HEK293 (cell line): Measurements from ENCODE around the gene GNG7.

Source experiments
- CTCF ChIA-PET: fragments of 350-600 bp; formaldehyde crosslinking; extraction: SDS; loops from one replicate; lab custom pipeline; 2021; ENCODE audit warnings: antibody characterized with exemption; lab: Yijun Ruan, JAX
- POLR2A ChIA-PET: fragments of 300-600 bp; formaldehyde crosslinking; extraction: SDS; loops from one replicate; lab custom pipeline; 2020; ENCODE audit warnings: antibody characterized with exemption, inconsistent platforms; lab: Yijun Ruan, JAX
- H3K27ac ChIP-seq: fragments of 200-500 bp; sonication (Bioruptor generic); 2 replicates; pipeline ENCODE4 v1.5.1; 2014; ENCODE audit warnings: low read depth, low read length, control low read depth, inconsistent platforms; ENCODE audit errors: extremely low read depth
- H3K36me3 ChIP-seq, 2 experiments: fragments of 200-500 bp in 1 of 2; sonication (Bioruptor generic) in 1 of 2; 1 replicate in 1 of 2; 2 replicates in 1 of 2; pipeline ENCODE4 v1.5.1; 2014 to 2017; ENCODE audit warnings: inconsistent platforms in 2 of 2, low read length in 2 of 2; ENCODE audit not compliant: control insufficient read depth in 2 of 2, insufficient read depth in 1 of 2
- H3K4me1 ChIP-seq: fragments of 200-500 bp; sonication (Bioruptor generic); 2 replicates; pipeline ENCODE4 v1.5.1; 2014; ENCODE audit warnings: mild to moderate bottlenecking, low read length, inconsistent platforms; ENCODE audit not compliant: control insufficient read depth, insufficient read depth
- H3K4me3 ChIP-seq: 2 replicates; pipeline ENCODE4 v1.5.1; 2011; ENCODE audit warnings: low read depth, mild to moderate bottlenecking, control low read depth, low read length, moderate library complexity
- H3K9me3 ChIP-seq: fragments of 200-500 bp; sonication (Bioruptor generic); 2 replicates; pipeline ENCODE4 v1.5.1; 2014; ENCODE audit warnings: low read depth, low read length, inconsistent platforms; ENCODE audit not compliant: control insufficient read depth, insufficient read depth
- EGR2 ChIP-seq: fragments of 450-650 bp; formaldehyde crosslinking; IDR thresholded peaks from 2 replicates; pipeline ENCODE4 v1.5.1; 2016; ENCODE audit warnings: low read depth, missing biosample characterization, missing genetic modification characterization
- GLI2 ChIP-seq: fragments of 450-650 bp; formaldehyde crosslinking; IDR thresholded peaks from 2 replicates; pipeline ENCODE4; 2017; ENCODE audit warnings: missing biosample characterization, missing genetic modification characterization, low read depth, borderline replicate concordance
- KLF10 ChIP-seq: fragments of 450-650 bp; IDR thresholded peaks from 2 replicates; pipeline ENCODE4 v1.5.1; 2018; ENCODE audit warnings: missing biosample characterization, mild to moderate bottlenecking, missing genetic modification characterization
- MZF1 ChIP-seq: fragments of 450-650 bp; formaldehyde crosslinking; IDR thresholded peaks from 2 replicates; pipeline ENCODE4 v1.5.1; 2017; ENCODE audit warnings: missing biosample characterization, missing genetic modification characterization, borderline replicate concordance
- OVOL3 ChIP-seq: fragments of 450-650 bp; formaldehyde crosslinking; IDR thresholded peaks from 2 replicates; pipeline ENCODE4 v1.5.1; 2016; ENCODE audit warnings: missing biosample characterization, missing genetic modification characterization
- SALL2 ChIP-seq: fragments of 450-650 bp; formaldehyde crosslinking; IDR thresholded peaks from 2 replicates; pipeline ENCODE4 v1.5.0; 2017; ENCODE audit warnings: missing biosample characterization, mild to moderate bottlenecking, missing genetic modification characterization, borderline replicate concordance
- YY1 ChIP-seq: fragments of 450-650 bp; formaldehyde crosslinking; IDR thresholded peaks from 2 replicates; pipeline ENCODE4 v1.5.1; 2018; ENCODE audit warnings: missing biosample characterization, missing genetic modification characterization
- ZFP37 ChIP-seq: fragments of 450-650 bp; formaldehyde crosslinking; IDR thresholded peaks from 2 replicates; pipeline ENCODE4 v1.5.1; 2016; ENCODE audit warnings: missing biosample characterization, missing genetic modification characterization
- ZNF112 ChIP-seq: fragments of 450-650 bp; formaldehyde crosslinking; IDR thresholded peaks from 2 replicates; pipeline ENCODE4 v1.5.0; 2017; ENCODE audit warnings: missing biosample characterization, missing genetic modification characterization
- ZNF121 ChIP-seq: fragments of 450-650 bp; formaldehyde crosslinking; IDR thresholded peaks from 2 replicates; pipeline ENCODE4 v1.5.1; 2016; ENCODE audit warnings: missing biosample characterization, missing genetic modification characterization
- ZNF211 ChIP-seq: fragments of 450-650 bp; formaldehyde crosslinking; IDR thresholded peaks from 2 replicates; pipeline ENCODE4 v1.5.1; 2016; ENCODE audit warnings: low read depth, missing biosample characterization, missing genetic modification characterization
- ZNF23 ChIP-seq: fragments of 450-650 bp; formaldehyde crosslinking; IDR thresholded peaks from 2 replicates; pipeline ENCODE4 v1.5.1; 2016; ENCODE audit warnings: missing biosample characterization, missing genetic modification characterization, borderline replicate concordance
- ZNF248 ChIP-seq: fragments of 450-650 bp; formaldehyde crosslinking; IDR thresholded peaks from 2 replicates; pipeline ENCODE4 v1.5.1; 2017; ENCODE audit warnings: missing biosample characterization, missing genetic modification characterization
- ZNF274 ChIP-seq, 2 experiments: fragments of 200-500 bp in 1 of 2; fragments of 450-650 bp in 1 of 2; sonication (Bioruptor generic) in 1 of 2; formaldehyde crosslinking in 1 of 2; IDR thresholded peaks; 2 replicates each; pipeline versions ENCODE4 v1.5.1 to v1.6.1; 2014 to 2016; ENCODE audit warnings: borderline replicate concordance in 1 of 2, inconsistent platforms in 1 of 2, low read length in 1 of 2, missing biosample characterization in 1 of 2, missing genetic modification characterization in 1 of 2
- ZNF292 ChIP-seq: fragments of 450-650 bp; formaldehyde crosslinking; IDR thresholded peaks from 2 replicates; pipeline ENCODE4 v1.5.1; 2016; ENCODE audit warnings: low read depth, missing biosample characterization, missing genetic modification characterization, borderline replicate concordance
- ZNF335 ChIP-seq: fragments of 450-650 bp; formaldehyde crosslinking; conservative IDR thresholded peaks from 2 replicates; pipeline ENCODE4 v1.5.1; 2016; ENCODE audit warnings: missing biosample characterization, missing genetic modification characterization
- ZNF514 ChIP-seq: fragments of 450-650 bp; formaldehyde crosslinking; IDR thresholded peaks from 2 replicates; pipeline ENCODE4 v1.5.1; 2016; ENCODE audit warnings: missing biosample characterization, missing genetic modification characterization
- ZNF544 ChIP-seq: fragments of 450-650 bp; formaldehyde crosslinking; IDR thresholded peaks from 2 replicates; pipeline ENCODE4 v1.5.0; 2017; ENCODE audit warnings: missing biosample characterization, missing genetic modification characterization
- ZNF571 ChIP-seq: fragments of 450-650 bp; formaldehyde crosslinking; IDR thresholded peaks from 2 replicates; pipeline ENCODE4 v1.5.0; 2017; ENCODE audit warnings: missing biosample characterization, missing genetic modification characterization
- ZNF76 ChIP-seq: fragments of 450-650 bp; formaldehyde crosslinking; IDR thresholded peaks from 2 replicates; pipeline ENCODE4; 2016; ENCODE audit warnings: low read depth, missing biosample characterization, missing genetic modification characterization, borderline replicate concordance
- ZNF830 ChIP-seq: fragments of 450-650 bp; IDR thresholded peaks from 2 replicates; pipeline ENCODE4 v1.5.0; 2018; ENCODE audit warnings: missing biosample characterization, missing genetic modification characterization, low read depth, mild to moderate bottlenecking, moderate library complexity
- ZSCAN16 ChIP-seq: fragments of 450-650 bp; formaldehyde crosslinking; IDR thresholded peaks from 2 replicates; pipeline ENCODE4 v1.5.1; 2016; ENCODE audit warnings: missing biosample characterization, missing genetic modification characterization
- TF ChIP-seq, protein P1 (sequence below): fragments of 450-650 bp; formaldehyde crosslinking; IDR thresholded peaks from 2 replicates; pipeline ENCODE4 v1.5.1; 2016; ENCODE audit warnings: missing biosample characterization, missing genetic modification characterization, low read depth
- TF ChIP-seq, protein P2 (sequence below): fragments of 450-650 bp; formaldehyde crosslinking; IDR thresholded peaks from 2 replicates; pipeline ENCODE4 v1.5.1; 2016; ENCODE audit warnings: missing biosample characterization, missing genetic modification characterization
- TF ChIP-seq, protein P3 (sequence below): fragments of 450-650 bp; formaldehyde crosslinking; IDR thresholded peaks from 2 replicates; pipeline ENCODE4 v1.5.1; 2016; ENCODE audit warnings: missing biosample characterization, missing genetic modification characterization, low read depth

The GNG7 gene

DNA sequence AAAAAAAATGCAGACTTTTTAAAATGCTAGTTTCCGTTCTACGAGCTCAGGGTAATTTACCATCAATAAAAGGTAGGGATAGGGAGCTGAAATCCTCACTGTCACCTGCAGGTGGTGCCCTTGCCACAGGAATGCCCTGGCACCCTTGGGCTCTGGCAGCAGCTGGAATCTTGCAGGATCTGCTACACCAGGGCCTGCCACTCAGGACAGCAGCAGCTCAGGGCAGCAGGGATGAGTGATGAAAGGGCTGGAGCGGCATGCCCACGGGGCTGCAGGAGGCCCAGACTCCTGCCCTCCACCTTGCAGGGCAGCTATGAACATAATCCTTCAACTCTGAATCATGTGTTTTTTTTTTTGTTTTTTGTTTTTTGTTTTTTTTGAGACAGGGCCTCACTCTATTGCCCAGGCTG lies 54.0 kb downstream of the GNG7 start (continued):
- TF ChIP-seq, protein P1, sequence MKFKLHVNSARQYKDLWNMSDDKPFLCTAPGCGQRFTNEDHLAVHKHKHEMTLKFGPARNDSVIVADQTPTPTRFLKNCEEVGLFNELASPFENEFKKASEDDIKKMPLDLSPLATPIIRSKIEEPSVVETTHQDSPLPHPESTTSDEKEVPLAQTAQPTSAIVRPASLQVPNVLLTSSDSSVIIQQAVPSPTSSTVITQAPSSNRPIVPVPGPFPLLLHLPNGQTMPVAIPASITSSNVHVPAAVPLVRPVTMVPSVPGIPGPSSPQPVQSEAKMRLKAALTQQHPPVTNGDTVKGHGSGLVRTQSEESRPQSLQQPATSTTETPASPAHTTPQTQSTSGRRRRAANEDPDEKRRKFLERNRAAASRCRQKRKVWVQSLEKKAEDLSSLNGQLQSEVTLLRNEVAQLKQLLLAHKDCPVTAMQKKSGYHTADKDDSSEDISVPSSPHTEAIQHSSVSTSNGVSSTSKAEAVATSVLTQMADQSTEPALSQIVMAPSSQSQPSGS (tag by site-specific recombination): no peak

DNA sequence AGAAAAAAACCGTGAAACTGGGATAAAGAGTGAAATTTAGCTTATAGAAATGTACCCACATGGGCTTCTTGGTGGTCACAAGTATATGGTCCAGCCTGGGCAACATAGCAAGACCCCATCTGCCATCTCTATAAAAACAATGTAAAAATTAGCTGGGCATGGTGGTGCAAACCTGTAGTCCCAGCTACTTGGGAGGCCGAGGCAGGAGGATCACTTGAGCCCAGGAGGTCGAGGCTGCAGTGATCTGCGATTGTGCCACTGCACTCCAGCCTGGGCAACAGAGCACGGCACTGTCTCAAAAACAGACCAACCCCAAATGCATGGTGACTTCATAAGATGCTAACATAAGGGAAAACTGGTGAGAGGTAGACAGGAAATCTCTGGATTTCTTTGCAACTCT lies 54.4 kb downstream of the GNG7 start:
- ChIA-PET POLR2A (interaction anchor here (0.6 to 1.3 kb wide), 10 partner anchors 9 to 374 kb away, joined by 3 to 10 read pairs (median 4); partner anchors contain the start of genes GADD45B, SGTA and SLC39A3), CTCF (interaction anchor here (0.6 to 3.6 kb wide), 35 partner anchors 9 to 514 kb away, joined by 3 to 54 read pairs (median 5); partner anchors contain the start of genes GNG7, SGTA and ZNF554)
- H3K4me1 ChIP-seq: no peaks in the 10 kb centered on the region

DNA sequence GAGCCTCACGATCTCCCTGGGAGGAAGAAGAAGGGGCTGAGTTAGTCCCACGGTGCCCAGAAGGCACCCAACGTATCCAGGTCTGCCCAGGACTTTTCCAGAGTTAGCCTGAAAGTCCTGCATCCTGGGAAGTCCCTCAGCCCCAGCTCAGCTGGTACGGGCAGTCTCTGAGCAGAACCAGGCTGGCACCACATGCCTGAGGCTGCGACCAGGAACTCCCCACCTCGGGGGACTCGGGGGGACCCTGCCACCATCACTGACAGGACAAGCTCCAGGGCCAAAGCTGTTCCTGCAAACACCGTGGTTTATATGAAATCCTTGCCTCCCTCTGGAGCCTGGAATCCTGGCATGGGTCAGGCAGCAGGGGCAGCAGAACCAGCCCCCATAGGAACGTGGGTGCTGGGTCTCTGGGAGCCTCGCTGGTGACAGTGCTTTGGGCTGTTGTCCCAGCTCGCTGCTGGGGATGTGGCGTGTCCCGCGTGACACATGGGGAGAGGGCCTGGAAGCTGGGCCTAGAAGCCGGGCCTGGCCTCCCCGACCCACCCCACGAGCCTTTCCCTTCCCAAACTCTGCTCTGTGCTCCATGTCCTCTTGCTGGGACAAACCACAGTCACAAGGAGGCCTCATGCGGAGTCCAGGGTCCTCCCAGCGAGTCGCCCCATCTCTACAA lies 55.5 kb downstream of the GNG7 start:
- Histone ChIP-seq H3K4me3 (no peak overlapping the region), H3K27ac (no peak overlapping the region), H3K9me3 (no peaks in the 10 kb centered on the region), H3K4me1 (no peaks in the 10 kb centered on the region), H3K36me3 (no peaks in the 10 kb centered on the region)
- TF ChIP-seq ZNF292 (tag by site-specific recombination) (no peak), ZSCAN16 (tag by site-specific recombination) (no peak), GLI2 (tag by site-specific recombination) (no peak), ZNF544 (tag by site-specific recombination) (no peak), MZF1 (tag by site-specific recombination) (no peak), YY1 (tag by site-specific recombination) (no peak), ZNF571 (tag by site-specific recombination) (no peak), ZNF830 (tag by site-specific recombination) (no peak), ZNF112 (tag by site-specific recombination) (no peak), KLF10 (no peak), OVOL3 (no peak), ZNF514 (tag by site-specific recombination) (no peak), EGR2 (tag by site-specific recombination) (no peak), ZNF76 (no peak), SALL2 (no peak), ZNF274 (IDR thresholded peaks at IDR 0.05; ENCODE audit: low read length) (no peak), ZNF274 (tag by site-specific recombination; IDR thresholded peaks at IDR 0.05; ENCODE audit: borderline replicate concordance) (no peak), ZFP37 (tag by site-specific recombination) (no peak), ZNF23 (tag by site-specific recombination) (no peak)
- TF ChIP-seq, protein P2, sequence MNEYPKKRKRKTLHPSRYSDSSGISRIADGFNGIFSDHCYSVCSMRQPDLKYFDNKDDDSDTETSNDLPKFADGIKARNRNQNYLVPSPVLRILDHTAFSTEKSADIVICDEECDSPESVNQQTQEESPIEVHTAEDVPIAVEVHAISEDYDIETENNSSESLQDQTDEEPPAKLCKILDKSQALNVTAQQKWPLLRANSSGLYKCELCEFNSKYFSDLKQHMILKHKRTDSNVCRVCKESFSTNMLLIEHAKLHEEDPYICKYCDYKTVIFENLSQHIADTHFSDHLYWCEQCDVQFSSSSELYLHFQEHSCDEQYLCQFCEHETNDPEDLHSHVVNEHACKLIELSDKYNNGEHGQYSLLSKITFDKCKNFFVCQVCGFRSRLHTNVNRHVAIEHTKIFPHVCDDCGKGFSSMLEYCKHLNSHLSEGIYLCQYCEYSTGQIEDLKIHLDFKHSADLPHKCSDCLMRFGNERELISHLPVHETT: no peak
- TF ChIP-seq, protein P3, sequence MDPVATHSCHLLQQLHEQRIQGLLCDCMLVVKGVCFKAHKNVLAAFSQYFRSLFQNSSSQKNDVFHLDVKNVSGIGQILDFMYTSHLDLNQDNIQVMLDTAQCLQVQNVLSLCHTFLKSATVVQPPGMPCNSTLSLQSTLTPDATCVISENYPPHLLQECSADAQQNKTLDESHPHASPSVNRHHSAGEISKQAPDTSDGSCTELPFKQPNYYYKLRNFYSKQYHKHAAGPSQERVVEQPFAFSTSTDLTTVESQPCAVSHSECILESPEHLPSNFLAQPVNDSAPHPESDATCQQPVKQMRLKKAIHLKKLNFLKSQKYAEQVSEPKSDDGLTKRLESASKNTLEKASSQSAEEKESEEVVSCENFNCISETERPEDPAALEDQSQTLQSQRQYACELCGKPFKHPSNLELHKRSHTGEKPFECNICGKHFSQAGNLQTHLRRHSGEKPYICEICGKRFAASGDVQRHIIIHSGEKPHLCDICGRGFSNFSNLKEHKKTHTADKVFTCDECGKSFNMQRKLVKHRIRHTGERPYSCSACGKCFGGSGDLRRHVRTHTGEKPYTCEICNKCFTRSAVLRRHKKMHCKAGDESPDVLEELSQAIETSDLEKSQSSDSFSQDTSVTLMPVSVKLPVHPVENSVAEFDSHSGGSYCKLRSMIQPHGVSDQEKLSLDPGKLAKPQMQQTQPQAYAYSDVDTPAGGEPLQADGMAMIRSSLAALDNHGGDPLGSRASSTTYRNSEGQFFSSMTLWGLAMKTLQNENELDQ (tag by site-specific recombination): no peak
- ChIA-PET CTCF (interaction anchor here (0.6 to 3.6 kb wide), 5 partner anchors 11 to 279 kb away, joined by 3 to 54 read pairs (median 6); no protein-coding TSS in a partner anchor), POLR2A (no interaction called here)

More for the DNA sequence above, 54.4 kb downstream of the GNG7 start:
- Histone ChIP-seq H3K27ac (no peak overlapping the region), H3K4me3 (no peak overlapping the region), H3K36me3 (no peaks in the 10 kb centered on the region), H3K9me3 (no peaks in the 10 kb centered on the region)
- TF ChIP-seq ZNF211 (tag by site-specific recombination) (no peak), ZNF248 (tag by site-specific recombination) (no peak), ZNF335 (tag by site-specific recombination) (no peak), ZNF121 (tag by site-specific recombination) (peak; percentile 94)
- TF ChIP-seq, all 188 proteins: peak for 1
